ENCODE data around the gene TENM3.

The TENM3 gene

GRCh38 chr4:182291597-182292270 is 48.5 kb downstream of the TENM3 start:
- DNase-seq = no peak

- DNase-seq = no peak
Observed at GRCh38 chr4:182292612-182293011, 49.4 kb downstream of the TENM3 start.

GRCh38 chr4:182293691-182294255 is 50.6 kb downstream of the TENM3 start:
- no peak for DNase-seq

GRCh38 chr4:182294451-182294850 is 51.2 kb downstream of the TENM3 start:
- no peak for DNase-seq

GRCh38 chr4:182297659-182298058 is 54.5 kb downstream of the TENM3 start:
- no peak for DNase-seq

- no peak for DNase-seq
Observed at GRCh38 chr4:182301736-182302135, 58.5 kb downstream of the TENM3 start.

GRCh38 chr4:182303847-182304246 is 60.6 kb downstream of the TENM3 start:
- no peak for DNase-seq

- DNase-seq = no peak
Observed at GRCh38 chr4:182306792-182307507, 63.7 kb downstream of the TENM3 start.

GRCh38 chr4:182307746-182308145 is 64.5 kb downstream of the TENM3 start:
- DNase-seq = no peak

- DNase-seq = no peak
Observed at GRCh38 chr4:182309877-182310276, 66.7 kb downstream of the TENM3 start.

- DNase-seq = no peak
Observed at GRCh38 chr4:182310316-182310715, 67.1 kb downstream of the TENM3 start.

- no peak for DNase-seq
Observed at GRCh38 chr4:182310962-182311361, 67.8 kb downstream of the TENM3 start.

- no peak for DNase-seq
Observed at GRCh38 chr4:182314537-182314936, 71.3 kb downstream of the TENM3 start.

- no peak for DNase-seq
Observed at GRCh38 chr4:182318256-182318655, 75.1 kb downstream of the TENM3 start.

GRCh38 chr4:182320092-182320491 is 76.9 kb downstream of the TENM3 start:
- DNase-seq = no peak

GRCh38 chr4:182320580-182320979 is 77.4 kb downstream of the TENM3 start:
- DNase-seq = no peak

- no peak for DNase-seq
Observed at GRCh38 chr4:182324282-182324681, 81.1 kb downstream of the TENM3 start.

- no peak for DNase-seq
Observed at GRCh38 chr4:182325397-182325796, 82.2 kb downstream of the TENM3 start.

- DNase-seq = no peak
Observed at GRCh38 chr4:182325848-182326255, 82.7 kb downstream of the TENM3 start.

- DNase-seq = no peak
Observed at GRCh38 chr4:182328505-182328904, 85.3 kb downstream of the TENM3 start.

GRCh38 chr4:182337366-182337765 is 94.2 kb downstream of the TENM3 start:
- DNase-seq = no peak

GRCh38 chr4:182338063-182338462 is 94.9 kb downstream of the TENM3 start:
- DNase-seq = no peak

GRCh38 chr4:182338746-182339145 is 95.5 kb downstream of the TENM3 start:
- DNase-seq = no peak

- no peak for DNase-seq
Observed at GRCh38 chr4:182339221-182339641, 96.0 kb downstream of the TENM3 start.
